Esophagus muscularis mucosa (tissue), 4 donors: ENCODE measurements around the gene LRRC14B. TPM values are rescaled to one million over a fixed set of nuclear protein-coding genes. Genes with fewer than 3 reads are reported as not detected.
"Not testable (repeated sequence)": the region's sequence is repeated elsewhere in the genome, so short reads cannot be mapped to it uniquely, and the experiment has no call there.

Source experiments
- DNase-seq: peaks from one replicate; pipeline ENCODE4 v3.0.0-alpha.2; 2017; ENCODE audit errors: extremely low spot score
- H3K27ac ChIP-seq, 4 donors: fragments of 200-600 bp; sonication (generic); replicated peaks in 1 of 4; 1 replicate in 3 of 4; 2 replicates in 1 of 4; pipeline ENCODE4 v1.5.1; 2016 to 2019; ENCODE audit warnings: mild to moderate bottlenecking in 1 of 4
- H3K27me3 ChIP-seq, 4 donors: fragments of 200-600 bp; sonication (generic); one replicate each; pipeline versions ENCODE4 v1.5.1 to v1.6.0; 2016 to 2019
- H3K36me3 ChIP-seq, 4 donors: fragments of 200-600 bp; sonication (generic); one replicate each; pipeline ENCODE4 v1.5.1; 2016 to 2019
- H3K4me1 ChIP-seq, 4 donors: fragments of 200-600 bp; sonication (generic); one replicate each; pipeline ENCODE4 v1.5.1; 2016 to 2019
- H3K4me3 ChIP-seq, 4 donors: fragments of 200-600 bp; sonication (generic); 1 replicate in 2 of 4; 2 replicates in 2 of 4; pipeline ENCODE4 v1.5.1; 2016 to 2019; ENCODE audit warnings: mild to moderate bottlenecking in 4 of 4, moderate library complexity in 1 of 4
- H3K9me3 ChIP-seq, 4 donors: fragments of 200-600 bp; sonication (generic); 1 replicate in 3 of 4; 2 replicates in 1 of 4; pipeline ENCODE4 v1.5.1; 2016 to 2019
- CTCF ChIP-seq, 3 experiments: fragments of 200-600 bp in 2 of 3; fragments of 450-650 bp in 1 of 3; sonication (generic) in 2 of 3; IDR thresholded peaks; one replicate each; pipeline ENCODE4 v1.5.1; 2017 to 2019; ENCODE audit warnings: antibody characterized with exemption in 3 of 3, mild to moderate bottlenecking in 2 of 3, moderate library complexity in 1 of 3
- EP300 ChIP-seq: sonication (generic); formaldehyde crosslinking; IDR thresholded peaks from one replicate; pipeline ENCODE4 v1.6.1; 2017; ENCODE audit warnings: antibody characterized with exemption
- POLR2A ChIP-seq: fragments of 450-650 bp; IDR thresholded peaks from one replicate; pipeline ENCODE4 v1.6.1; 2017; ENCODE audit warnings: antibody characterized with exemption, moderate library complexity, mild to moderate bottlenecking, low read depth
- POLR2AphosphoS5 ChIP-seq, 2 donors: sonication (generic); formaldehyde crosslinking; IDR thresholded peaks; one replicate each; pipeline ENCODE4 v1.6.1; 2017; ENCODE audit warnings: antibody characterized with exemption in 2 of 2
- WGBS: methylation state at CpG from one replicate; pipeline ENCODE4 v1.1.5; 2018; 5-methylcytosine and 5-hydroxymethylcytosine counted together
- intact Hi-C: fragments of 100-400 bp; cut with DNase I; formaldehyde crosslinking; loops from one replicate; pipeline ENCODE4 v1.15.1; 2023
- total RNA-seq, 4 donors: library from RNA; depleted of rRNA; stranded (reverse); fragments of >200 nt; gene quantifications; one replicate each; pipeline versions ENCODE4 v1.1.0 to v1.2.1, GENCODE V29; 2016

Gene LRRC14B
- total RNA-seq, 4 donors from 2014 or later = not detected

GRCh38 chr5:164244-164643, 27.1 kb upstream of the LRRC14B start:
- Histone ChIP-seq H3K4me3 (no peak overlapping the region), H3K9me3 (no peaks in the 10 kb centered on the region), H3K27me3 (peaks cover 0 to 30% (median 0%) of the 10 kb centered on the region in 4 donors), H3K36me3 (no peaks in the 10 kb centered on the region), H3K27ac (no peak overlapping the region), H3K4me1 (peaks cover 2 to 10% (median 5%) of the 10 kb centered on the region in 4 donors)
- no peak for DNase-seq
- WGBS = 89% methylated on average over 5 of the region's 14 CpGs
- intact Hi-C loops = no loop called here
- TF ChIP-seq EP300 (no peak), POLR2A (no peak), CTCF (IDR thresholded peaks at IDR 0.05) (no peak), POLR2AphosphoS5 (IDR thresholded peaks at IDR 0.05) (no peak)

- Histone ChIP-seq H3K4me1 (peaks cover 4 to 13% (median 6%) of the 10 kb centered on the region in 4 donors), H3K27me3 (peaks cover 0 to 26% (median 0%) of the 10 kb centered on the region in 4 donors)
- intact Hi-C loops, DNase-seq, H3K27ac ChIP-seq, H3K4me3 ChIP-seq, H3K9me3 ChIP-seq, H3K36me3 ChIP-seq: not testable (repeated sequence)
- 92% methylated on average over 19 of the region's 25 CpGs for WGBS
These were observed 26.5 kb upstream of the LRRC14B start for GRCh38 chr5:164783-165182.

- intact Hi-C loops = no loop called here
- 98% methylated on average over 17 of the region's 27 CpGs for WGBS
These were observed 24.6 kb upstream of the LRRC14B start for GRCh38 chr5:166441-167372.

GRCh38 chr5:167511-167910, 23.8 kb upstream of the LRRC14B start:
- Histone ChIP-seq H3K36me3 (no peaks in the 10 kb centered on the region), H3K9me3 (no peaks in the 10 kb centered on the region), H3K27me3 (peaks cover 0 to 10% (median 0%) of the 10 kb centered on the region in 4 donors), H3K4me1 (peaks cover 4 to 15% (median 6%) of the 10 kb centered on the region in 4 donors), H3K27ac (no peak overlapping the region), H3K4me3 (no peak overlapping the region)
- WGBS = 91% methylated on average over 5 of the region's 7 CpGs
- intact Hi-C loops = no loop called here
- TF ChIP-seq EP300 (no peak), POLR2A (no peak), CTCF (IDR thresholded peaks at IDR 0.05) (no peak), POLR2AphosphoS5 (IDR thresholded peaks at IDR 0.05) (no peak)
- DNase-seq = no peak

More at GRCh38 chr5:166441-167372, 24.6 kb upstream of the LRRC14B start:
- Histone ChIP-seq H3K4me1 (peaks cover 4 to 15% (median 6%) of the 10 kb centered on the region in 4 donors), H3K9me3 (no peaks in the 10 kb centered on the region), H3K36me3 (no peaks in the 10 kb centered on the region), H3K27ac (no peak overlapping the region), H3K27me3 (peaks cover 0 to 9% (median 0%) of the 10 kb centered on the region in 4 donors), H3K4me3 (no peak overlapping the region)
- TF ChIP-seq CTCF (IDR thresholded peaks at IDR 0.05) = no peak
- no peak for TF ChIP-seq POLR2AphosphoS5 (IDR thresholded peaks at IDR 0.05)
- TF ChIP-seq POLR2A = no peak
- TF ChIP-seq EP300 = no peak
- no peak for DNase-seq

- WGBS = 65% methylated on average over 13 of the region's 18 CpGs
- H3K36me3 ChIP-seq = no peaks in the 10 kb centered on the region
- DNase-seq = no peak
- no peaks in the 10 kb centered on the region for H3K9me3 ChIP-seq
- H3K27ac ChIP-seq = no peak overlapping the region
- H3K4me1 ChIP-seq = peaks cover 4 to 15% (median 6%) of the 10 kb centered on the region in 4 donors
- peaks cover 0 to 10% (median 0%) of the 10 kb centered on the region in 4 donors for H3K27me3 ChIP-seq
- TF ChIP-seq POLR2AphosphoS5 (IDR thresholded peaks at IDR 0.05) (no peak), EP300 (no peak), CTCF (IDR thresholded peaks at IDR 0.05) (no peak)
- H3K4me3 ChIP-seq = no peak overlapping the region
- intact Hi-C loops = no loop called here
These were observed 23.2 kb upstream of the LRRC14B start for GRCh38 chr5:167982-168660.
